Measurements from ENCODE around the gene MAPKAPK3. TPM values are rescaled to one million over a fixed set of nuclear protein-coding genes. Genes with fewer than 3 reads are reported as not detected.
"Not testable (repeated sequence)": the region's sequence is repeated elsewhere in the genome, so short reads cannot be mapped to it uniquely, and the experiment has no call there.

MAPKAPK3 gene
- total RNA-seq, 1 donor from 2014 or later: 15.5 TPM

- no peak for DNase-seq (ENCODE audit: extremely low read depth, low read depth, low spot score)
These were observed 59.2 kb downstream of the MAPKAPK3 start for GRCh38 chr3:50676031-50676705.

GRCh38 chr3:50687127-50687751 is 70.3 kb downstream of the MAPKAPK3 start:
- no peak for DNase-seq (ENCODE audit: extremely low read depth, low read depth, low spot score)

GRCh38 chr3:50687916-50688315 is 71.0 kb downstream of the MAPKAPK3 start:
- DNase-seq (ENCODE audit: extremely low read depth, low read depth, low spot score): no peak

- not testable (repeated sequence) for DNase-seq (ENCODE audit: extremely low read depth, low read depth, low spot score)
These were observed 71.7 kb downstream of the MAPKAPK3 start for GRCh38 chr3:50688602-50689001.

GRCh38 chr3:50689558-50689957 is 72.6 kb downstream of the MAPKAPK3 start:
- DNase-seq (ENCODE audit: extremely low read depth, low read depth, low spot score): no peak

GRCh38 chr3:50695031-50695430 is 78.1 kb downstream of the MAPKAPK3 start:
- no peak for DNase-seq (ENCODE audit: extremely low read depth, low read depth, low spot score)

GRCh38 chr3:50696276-50696675 is 79.3 kb downstream of the MAPKAPK3 start:
- DNase-seq (ENCODE audit: extremely low read depth, low read depth, low spot score): no peak

GRCh38 chr3:50698269-50698668 is 81.3 kb downstream of the MAPKAPK3 start:
- no peak for DNase-seq (ENCODE audit: extremely low read depth, low read depth, low spot score)

Other genes starting within 250 kb of the MAPKAPK3 start
- gene CACNA2D2, start 113.5 kb upstream of the MAPKAPK3 start, total RNA-seq: 0.10 TPM in 1 of 2 replicates, not detected in the other
- gene C3orf18, start 49.4 kb upstream of the MAPKAPK3 start, total RNA-seq: 4.2 and 4.8 TPM in 2 replicates
- 12.9 and 13.8 TPM in 2 replicates for gene HEMK1, start 47.6 kb upstream of the MAPKAPK3 start, total RNA-seq
- gene CISH, start 5.4 kb upstream of the MAPKAPK3 start, total RNA-seq: 1.9 and 2.5 TPM in 2 replicates
- 0.19 and 0.29 TPM in 2 replicates for gene DOCK3, start 57.8 kb downstream of the MAPKAPK3 start, total RNA-seq